Measurements from ENCODE around the gene STX16. TPM values are rescaled to one million over a fixed set of nuclear protein-coding genes. Genes with fewer than 3 reads are reported as not detected.

Gene STX16
- polyA plus RNA-seq, 3 donors = 15.6 to 165 (median 27.4) TPM

- Mint-ChIP-seq H3K4me3 (no peak overlapping the region), H3K9me3 (no peaks in the 10 kb centered on the region), H3K27ac (no peak overlapping the region), H3K4me1 (peaks cover 18% of the 10 kb centered on the region), H3K36me3 (peaks cover 0 to 14% of the 10 kb centered on the region in 2 donors), H3K27me3 (ENCODE audit: low read depth in 3 of 3) (peaks cover 0 to 6% (median 2%) of the 10 kb centered on the region in 3 donors)
- no peak for TF ChIP-seq CTCF (IDR thresholded peaks at IDR 0.05)
- no peaks in the 10 kb centered on the region for H3K27me3 ChIP-seq (ENCODE audit: control insufficient read depth in 2 of 2, insufficient read depth in 2 of 2, low read length in 2 of 2)
- peaks cover 36 to 44% of the 10 kb centered on the region in 2 donors for H3K4me1 ChIP-seq (ENCODE audit: control insufficient read depth in 1 of 2, insufficient read depth in 2 of 2, low read length in 2 of 2)
- H3K79me2 ChIP-seq (ENCODE audit: insufficient read depth, low read length) = peaks cover 19% of the 10 kb centered on the region
- no peaks in the 10 kb centered on the region for H3K9me3 ChIP-seq (replicated peaks in 1 of 2; ENCODE audit: control insufficient read depth in 1 of 2, insufficient read depth in 1 of 2, low read length in 2 of 2)
- no peak for DNase-seq
- intact Hi-C loops (cut with micrococcal nuclease) = no loop called here
- H2AFZ ChIP-seq (ENCODE audit: insufficient read depth, low read depth, low read length, poor library complexity, severe bottlenecking) = no peak overlapping the region
- WGBS (ENCODE audit: insufficient coverage) = 92% methylated on average over 9 of the region's 9 CpGs
- H3K9ac ChIP-seq (ENCODE audit: insufficient read depth, low read length, poor library complexity, severe bottlenecking) = no peak overlapping the region
- peaks cover 52 to 58% of the 10 kb centered on the region in 2 donors for H3K36me3 ChIP-seq (replicated peaks in 1 of 2; ENCODE audit: control insufficient read depth in 1 of 2, insufficient read depth in 2 of 2, low read length in 2 of 2)
- no peak overlapping the region for H3K4me3 ChIP-seq (replicated peaks in 1 of 3; ENCODE audit: low read depth in 2 of 3, low read length in 3 of 3)
- no peaks in the 10 kb centered on the region for H4K20me1 ChIP-seq (ENCODE audit: insufficient read depth, low read length)
- no peak overlapping the region for H3K4me2 ChIP-seq (replicated peaks; ENCODE audit: extremely low read depth, low read length, poor library complexity, severe bottlenecking)
- H3K27ac ChIP-seq (ENCODE audit: low read depth in 1 of 2, low read length in 2 of 2) = peak overlapping the region in 1 of 2 donors; percentile 84
Measured at GRCh38 chr20:58695084-58695722, 44.1 kb downstream of the STX16 start.

- Histone ChIP-seq H3K4me3 (replicated peaks in 1 of 3; ENCODE audit: low read depth in 2 of 3, low read length in 3 of 3) (no peak overlapping the region), H2AFZ (ENCODE audit: insufficient read depth, low read depth, low read length, poor library complexity, severe bottlenecking) (no peak overlapping the region), H3K4me1 (ENCODE audit: control insufficient read depth in 1 of 2, insufficient read depth in 2 of 2, low read length in 2 of 2) (peaks cover 30 to 36% of the 10 kb centered on the region in 2 donors), H3K79me2 (ENCODE audit: insufficient read depth, low read length) (peaks cover 19% of the 10 kb centered on the region), H4K20me1 (ENCODE audit: insufficient read depth, low read length) (no peaks in the 10 kb centered on the region), H3K9ac (ENCODE audit: insufficient read depth, low read length, poor library complexity, severe bottlenecking) (no peak overlapping the region), H3K4me2 (replicated peaks; ENCODE audit: extremely low read depth, low read length, poor library complexity, severe bottlenecking) (no peak overlapping the region), H3K36me3 (replicated peaks in 1 of 2; ENCODE audit: control insufficient read depth in 1 of 2, insufficient read depth in 2 of 2, low read length in 2 of 2) (peaks cover 59 to 65% of the 10 kb centered on the region in 2 donors), H3K27me3 (ENCODE audit: control insufficient read depth in 2 of 2, insufficient read depth in 2 of 2, low read length in 2 of 2) (no peaks in the 10 kb centered on the region), H3K9me3 (replicated peaks in 1 of 2; ENCODE audit: control insufficient read depth in 1 of 2, insufficient read depth in 1 of 2, low read length in 2 of 2) (no peaks in the 10 kb centered on the region), H3K27ac (ENCODE audit: low read depth in 1 of 2, low read length in 2 of 2) (peak overlapping the region in 1 of 2 donors; percentile 84)
- TF ChIP-seq CTCF (IDR thresholded peaks at IDR 0.05) = no peak
- no peaks in the 10 kb centered on the region for H3K9me3 Mint-ChIP-seq
- 95% methylated on average over 9 of the region's 10 CpGs for WGBS (ENCODE audit: insufficient coverage)
- H3K27ac Mint-ChIP-seq = no peak overlapping the region
- no peak for DNase-seq
- H3K4me1 Mint-ChIP-seq = peaks cover 11% of the 10 kb centered on the region
- intact Hi-C loops (cut with micrococcal nuclease) = no loop called here
- H3K36me3 Mint-ChIP-seq = peaks cover 0 to 19% of the 10 kb centered on the region in 2 donors
- H3K27me3 Mint-ChIP-seq (ENCODE audit: low read depth in 3 of 3) = peaks cover 0 to 6% (median 2%) of the 10 kb centered on the region in 3 donors
- H3K4me3 Mint-ChIP-seq = no peak overlapping the region
Measured at GRCh38 chr20:58695895-58696375, 44.9 kb downstream of the STX16 start.

All from CD14-positive monocyte (primary cell).